Measurements from ENCODE around the gene RFXANK.
"Not testable (repeated sequence)": the region's sequence is repeated elsewhere in the genome, so short reads cannot be mapped to it uniquely, and the experiment has no call there.

RFXANK gene, protein sequence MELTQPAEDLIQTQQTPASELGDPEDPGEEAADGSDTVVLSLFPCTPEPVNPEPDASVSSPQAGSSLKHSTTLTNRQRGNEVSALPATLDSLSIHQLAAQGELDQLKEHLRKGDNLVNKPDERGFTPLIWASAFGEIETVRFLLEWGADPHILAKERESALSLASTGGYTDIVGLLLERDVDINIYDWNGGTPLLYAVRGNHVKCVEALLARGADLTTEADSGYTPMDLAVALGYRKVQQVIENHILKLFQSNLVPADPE

DNA sequence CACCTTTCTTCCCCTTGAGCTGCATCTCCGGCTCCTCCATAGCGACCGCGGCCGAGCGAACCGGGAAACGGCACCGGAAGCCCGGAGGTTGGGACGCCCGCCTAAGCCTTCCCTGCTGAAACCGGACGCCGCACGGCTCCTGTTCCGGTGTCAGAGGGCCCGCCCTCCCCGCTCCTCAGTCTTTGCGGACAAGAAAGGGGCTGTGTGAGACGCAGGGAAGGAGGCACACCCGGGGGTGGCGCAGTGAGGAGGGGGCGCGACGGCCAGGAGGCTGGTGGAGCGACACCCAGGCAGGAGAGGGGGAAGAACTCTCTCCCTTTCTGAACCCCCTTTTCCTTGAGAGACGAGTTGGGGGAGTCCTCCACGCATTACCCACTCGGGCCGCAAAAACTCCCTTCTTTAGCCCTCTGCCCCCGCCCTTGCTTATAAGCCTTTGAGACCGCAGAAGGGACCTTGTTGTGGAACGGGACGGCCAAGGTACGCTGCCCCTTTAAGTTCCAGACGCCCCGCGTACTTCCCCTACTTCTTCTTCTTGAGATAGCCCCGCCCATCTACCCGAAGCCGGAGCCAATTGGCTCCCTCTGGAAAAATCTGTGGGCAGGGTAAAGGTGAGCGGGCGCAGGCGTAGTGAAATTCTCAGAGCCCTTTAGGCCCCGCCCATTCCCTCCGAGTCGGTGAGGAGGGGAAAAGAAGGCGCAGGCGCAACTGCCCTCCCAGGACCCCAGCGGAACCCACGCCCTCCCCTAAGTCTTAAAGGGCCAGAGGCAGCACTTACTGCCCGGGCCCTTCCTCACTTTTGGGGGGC is at the start of gene RFXANK, which contains the start of gene BORCS8:
Gene RFXANK, plus strand, starts transcription at position 181 of the 805 bp plus-strand sequence. CDS start 1,689 bp downstream, outside the sequence.
Gene BORCS8, minus strand, starts transcription at position 75 of the 805 bp plus-strand sequence. Its CDS starts 35 bp downstream, at position 40.
- TF ChIP-seq GATA1 (IDR thresholded peaks at IDR 0.05; ENCODE audit: low read depth, low read length) (no peak), POLR2A (IDR thresholded peaks at IDR 0.05; ENCODE audit: low read length) (peak; percentile 62)
- DNase-seq = peak; percentile 99 to 100

GRCh38 chr19:19142347-19142746 is 49.7 kb upstream of the RFXANK start:
- TF ChIP-seq POLR2A (IDR thresholded peaks at IDR 0.05; ENCODE audit: low read length) (no peak), GATA1 (IDR thresholded peaks at IDR 0.05; ENCODE audit: low read depth, low read length) (no peak)
- no peak for DNase-seq

DNA sequence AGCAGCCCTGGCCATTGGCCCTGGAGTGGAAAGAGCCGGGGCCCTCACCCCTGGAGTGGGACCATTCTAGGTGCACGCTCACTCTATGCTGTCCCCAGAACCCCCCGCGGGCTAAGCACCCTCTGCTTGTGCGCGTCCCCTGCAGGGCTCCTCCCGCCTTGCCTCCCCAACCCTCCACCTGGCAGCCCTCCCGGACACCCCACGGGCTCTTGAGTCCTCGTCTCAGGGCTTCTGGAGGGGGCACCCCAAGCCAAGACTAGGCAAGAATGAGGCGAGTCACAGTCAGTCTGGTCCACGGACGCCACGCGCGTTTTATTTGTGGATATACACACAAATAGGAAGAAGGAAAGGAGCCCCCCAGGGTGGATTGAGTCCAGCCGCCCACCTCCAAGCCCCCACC is 46.8 kb upstream of the RFXANK start:
- TF ChIP-seq GATA1 (IDR thresholded peaks at IDR 0.05; ENCODE audit: low read depth, low read length) (no peak), POLR2A (IDR thresholded peaks at IDR 0.05; ENCODE audit: low read length) (no peak)
- DNase-seq = no peak

DNA sequence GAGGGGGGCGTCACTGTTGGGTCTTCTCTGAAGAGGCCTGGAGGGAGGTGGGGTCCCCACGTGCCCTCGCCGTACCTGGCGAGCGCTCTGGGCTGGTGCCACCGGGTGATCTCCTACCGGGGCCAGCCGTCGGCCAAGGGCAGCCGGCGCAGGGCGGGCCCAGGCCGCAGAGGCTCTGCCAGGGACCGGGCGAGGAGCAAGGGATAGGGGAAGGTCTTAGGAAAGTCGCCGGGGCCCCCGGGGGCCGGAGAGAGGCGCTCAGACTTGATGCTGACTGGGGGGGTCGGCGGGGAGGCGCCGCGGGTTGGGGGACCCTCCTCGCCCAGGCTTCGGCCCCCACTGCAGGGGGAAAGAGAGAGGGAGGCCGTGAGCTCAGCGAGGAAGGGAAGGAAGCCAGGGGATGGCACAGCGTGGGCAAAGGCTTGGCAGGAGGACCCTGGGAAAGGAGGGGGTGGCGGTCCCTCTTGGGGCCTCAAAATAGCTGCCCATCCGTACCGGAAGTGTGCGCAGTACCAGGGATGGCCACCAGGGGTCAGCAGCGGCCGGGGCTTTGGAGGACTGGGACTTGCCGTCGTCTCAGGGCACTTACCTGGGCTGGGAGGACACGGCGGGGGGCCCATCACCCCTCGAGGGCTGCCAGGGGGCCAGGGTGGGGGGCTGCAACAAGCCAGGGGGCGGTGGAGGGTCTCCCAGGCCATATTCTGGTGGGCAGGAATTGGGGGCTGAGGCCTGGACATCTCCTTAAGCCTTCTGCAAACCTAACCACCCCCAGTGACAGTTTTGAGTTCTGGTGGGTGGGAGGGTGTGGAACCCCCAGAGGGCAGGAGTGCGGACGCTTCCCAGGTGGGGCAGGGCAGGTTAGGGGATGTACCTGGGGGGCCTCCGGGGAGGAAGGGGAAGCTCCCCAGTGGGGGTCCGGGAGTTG is 46.1 kb upstream of the RFXANK start:
- DNase-seq = peak; percentile 72 to 89
- no peak for TF ChIP-seq POLR2A (IDR thresholded peaks at IDR 0.05; ENCODE audit: low read length)
- TF ChIP-seq GATA1 (IDR thresholded peaks at IDR 0.05; ENCODE audit: low read depth, low read length) = no peak

DNA sequence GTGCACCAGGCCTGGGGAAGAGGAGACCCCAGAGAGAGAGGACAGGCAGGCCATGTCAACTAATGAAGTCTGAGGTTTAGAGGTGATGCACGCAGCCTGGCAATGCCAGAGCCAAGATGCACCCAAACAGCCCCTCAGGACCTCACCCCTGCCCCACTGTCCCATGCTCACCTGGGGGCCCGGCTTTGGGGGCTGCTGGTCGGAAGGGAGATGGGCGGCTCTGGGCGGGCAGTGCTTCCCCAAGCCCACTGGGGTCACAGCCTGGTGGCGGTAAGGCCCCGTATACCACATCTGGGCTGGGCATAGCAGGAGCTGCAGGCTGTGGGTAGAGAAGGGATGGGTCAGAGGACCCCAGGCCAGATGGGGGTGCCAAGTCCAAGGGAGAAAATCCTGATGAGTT is 45.2 kb upstream of the RFXANK start:
- no peak for DNase-seq
- no peak for TF ChIP-seq GATA1 (IDR thresholded peaks at IDR 0.05; ENCODE audit: low read depth, low read length)
- no peak for TF ChIP-seq POLR2A (IDR thresholded peaks at IDR 0.05; ENCODE audit: low read length)

DNA sequence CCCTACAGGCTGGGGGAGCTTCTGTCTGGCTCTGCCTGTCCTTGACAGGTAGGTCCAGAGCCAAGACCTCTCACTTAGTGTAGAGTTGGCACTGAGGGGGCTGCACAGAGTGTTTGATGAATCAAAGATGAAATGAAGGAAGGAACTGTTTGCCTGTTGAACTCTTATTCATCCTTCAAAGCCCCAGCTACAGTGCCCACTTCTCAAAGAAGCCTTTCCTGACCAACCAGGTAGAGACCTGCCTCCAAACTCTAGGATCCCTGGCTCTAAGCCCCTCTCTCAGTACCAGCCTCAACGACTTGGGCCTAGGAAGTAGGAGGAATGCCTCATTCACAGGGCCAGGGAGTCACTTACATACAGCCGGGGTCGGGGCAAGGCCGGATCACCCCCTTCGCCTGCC is 44.7 kb upstream of the RFXANK start:
- no peak for DNase-seq
- no peak for TF ChIP-seq GATA1 (IDR thresholded peaks at IDR 0.05; ENCODE audit: low read depth, low read length)
- no peak for TF ChIP-seq POLR2A (IDR thresholded peaks at IDR 0.05; ENCODE audit: low read length)

DNA sequence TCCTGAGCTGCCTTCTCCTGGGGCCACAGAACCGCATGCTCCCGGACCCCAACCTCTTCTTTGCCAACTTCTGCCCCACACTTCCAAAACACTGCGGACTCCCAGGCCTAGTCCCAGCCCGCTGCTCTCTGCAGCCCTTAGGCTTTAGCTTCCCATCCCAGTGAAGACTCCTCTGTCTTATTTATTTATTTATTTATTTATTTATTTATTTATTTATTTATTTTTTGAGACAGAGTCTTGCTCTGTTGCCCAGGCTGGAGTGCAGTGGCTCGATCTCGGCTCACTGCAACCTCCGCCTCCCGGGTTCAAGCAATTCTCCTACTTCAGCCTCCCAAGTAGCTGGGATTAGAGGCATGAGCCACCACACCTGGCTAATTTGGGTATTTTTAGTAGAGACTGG is 43.6 kb upstream of the RFXANK start:
- DNase-seq = not testable (repeated sequence)

DNA sequence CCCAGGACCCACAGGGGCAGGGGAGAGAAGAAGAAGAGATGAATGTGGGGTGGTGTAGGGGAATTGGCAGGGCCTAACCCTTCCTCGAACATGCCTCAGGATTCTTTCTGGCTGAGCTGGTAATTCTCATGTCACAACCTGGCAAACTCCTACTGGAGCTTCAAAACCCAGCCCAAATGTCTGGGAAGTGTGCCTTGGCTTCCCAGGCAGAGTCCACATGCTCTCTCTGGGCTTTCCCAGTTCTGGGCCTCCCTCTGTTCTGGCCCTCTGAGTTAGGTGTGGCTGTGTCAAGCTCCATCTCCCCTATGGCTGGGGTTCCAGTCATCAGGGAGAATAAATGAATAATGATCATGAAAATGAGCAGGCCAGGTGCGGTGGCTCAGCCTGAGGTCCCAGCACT is 42.6 kb upstream of the RFXANK start:
- DNase-seq = no peak
- TF ChIP-seq POLR2A (IDR thresholded peaks at IDR 0.05; ENCODE audit: low read length) = no peak
- TF ChIP-seq GATA1 (IDR thresholded peaks at IDR 0.05; ENCODE audit: low read depth, low read length) = no peak

GRCh38 chr19:19151418-19151817 is 40.6 kb upstream of the RFXANK start:
- no peak for DNase-seq

GRCh38 chr19:19152668-19153384 is 39.2 kb upstream of the RFXANK start:
- TF ChIP-seq POLR2A (IDR thresholded peaks at IDR 0.05; ENCODE audit: low read length) (no peak), GATA1 (IDR thresholded peaks at IDR 0.05; ENCODE audit: low read depth, low read length) (no peak)

More at GRCh38 chr19:19151418-19151817, 40.6 kb upstream of the RFXANK start:
- TF ChIP-seq GATA1 (IDR thresholded peaks at IDR 0.05; ENCODE audit: low read depth, low read length) (no peak), POLR2A (IDR thresholded peaks at IDR 0.05; ENCODE audit: low read length) (no peak)

GRCh38 chr19:19154768-19155494 is 37.1 kb upstream of the RFXANK start:
- DNase-seq = no peak
- TF ChIP-seq POLR2A (IDR thresholded peaks at IDR 0.05; ENCODE audit: low read length) (no peak), GATA1 (IDR thresholded peaks at IDR 0.05; ENCODE audit: low read depth, low read length) (no peak)

More at GRCh38 chr19:19152668-19153384, 39.2 kb upstream of the RFXANK start:
- no peak for DNase-seq

DNA sequence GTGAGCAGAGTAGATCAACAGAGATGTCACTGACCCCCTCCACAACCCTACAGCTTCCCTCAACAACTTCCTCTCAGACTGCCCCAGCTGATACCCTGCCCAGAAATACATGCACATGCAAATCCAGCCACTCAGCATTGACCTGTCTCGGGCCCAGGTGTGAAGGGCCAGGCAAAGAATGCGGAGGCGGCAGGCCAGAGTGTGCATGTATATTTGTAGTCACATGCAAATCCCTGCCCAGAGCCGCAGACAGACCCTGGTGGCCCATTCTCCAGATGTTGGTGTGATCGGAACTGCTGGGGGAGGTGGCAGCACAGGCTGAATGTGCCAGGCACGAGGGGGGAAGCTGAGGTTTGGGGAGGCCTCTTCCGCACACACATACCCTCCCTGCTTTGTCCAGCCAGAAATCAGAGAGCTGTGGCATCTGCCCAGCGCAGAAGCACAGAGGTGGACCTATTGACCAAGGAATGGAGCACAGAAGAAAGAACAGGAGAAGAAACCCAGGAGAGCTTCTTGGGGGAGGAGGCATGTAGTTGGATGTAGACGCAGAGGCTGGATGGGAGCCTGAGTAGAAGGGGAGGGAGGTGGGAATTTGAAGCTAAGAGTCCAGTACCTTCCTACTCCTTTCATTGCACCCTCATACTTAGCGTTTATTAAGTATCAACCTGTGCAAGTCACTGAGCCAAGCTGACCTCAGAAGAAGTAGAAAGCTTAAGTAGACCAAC is 36.4 kb upstream of the RFXANK start:
- TF ChIP-seq POLR2A (IDR thresholded peaks at IDR 0.05; ENCODE audit: low read length) (no peak), GATA1 (IDR thresholded peaks at IDR 0.05; ENCODE audit: low read depth, low read length) (no peak)

More for the DNA sequence above, 36.4 kb upstream of the RFXANK start:
- DNase-seq = no peak
